GM19351 (cell line): ENCODE data around the gene GPR119.
"Not testable (repeated sequence)": the region's sequence is repeated elsewhere in the genome, so short reads cannot be mapped to it uniquely, and the experiment has no call there.

Source experiments
- ATAC-seq: cut with Tn5 transposase; IDR thresholded peaks from one replicate; pipeline ENCODE4 v1.9.1; 2021; ENCODE audit warnings: mild to moderate bottlenecking, moderate library complexity; ENCODE audit not compliant: unreplicated experiment

GPR119 gene

DNA sequence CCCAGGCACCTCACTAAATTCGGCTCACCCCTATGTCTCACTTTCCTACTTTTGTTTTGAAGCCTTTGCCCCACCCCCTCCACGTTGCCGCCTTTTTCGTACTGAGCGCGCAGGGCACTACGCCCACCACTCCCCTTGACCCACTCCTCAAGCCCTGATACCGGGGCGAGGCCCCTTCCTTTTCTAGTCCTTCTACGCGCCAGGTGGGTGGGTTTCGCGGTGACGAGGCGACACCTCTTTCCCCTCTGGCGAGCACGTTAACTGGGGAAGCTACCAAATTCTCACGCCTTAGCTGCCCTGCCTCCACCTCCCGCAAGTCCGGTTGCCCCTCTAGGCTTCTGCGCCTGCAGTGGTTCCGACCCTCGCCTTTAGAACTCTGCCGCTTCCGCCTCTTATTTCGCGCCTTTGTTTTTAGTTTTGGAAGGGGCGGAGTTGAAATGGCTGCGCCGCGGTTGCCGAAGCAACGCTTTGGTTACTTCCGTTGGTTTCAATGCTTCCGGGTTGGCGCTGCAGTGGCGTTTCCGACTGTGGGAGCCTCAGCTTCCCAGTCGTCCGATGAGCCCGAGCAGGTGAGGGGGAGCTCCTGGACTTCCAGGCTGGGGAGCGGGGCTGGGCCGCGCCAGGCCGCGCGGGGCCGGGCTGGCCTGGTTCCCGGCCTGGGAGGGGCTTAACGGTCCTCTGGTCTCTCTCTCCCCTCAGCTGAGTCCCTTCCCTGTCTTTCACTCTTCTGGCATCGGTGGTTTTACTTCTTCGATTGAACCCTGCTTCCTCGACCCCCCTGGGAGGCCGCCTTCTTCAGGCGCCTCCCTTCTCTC, 45.9 kb downstream of the GPR119 start, which contains the start of gene SLC25A14:
TSS of gene SLC25A14 (plus strand) at position 512 of the 815 bp plus-strand sequence. CDS start 360 bp downstream, outside the sequence.
- peak; percentile 98 for ATAC-seq

DNA sequence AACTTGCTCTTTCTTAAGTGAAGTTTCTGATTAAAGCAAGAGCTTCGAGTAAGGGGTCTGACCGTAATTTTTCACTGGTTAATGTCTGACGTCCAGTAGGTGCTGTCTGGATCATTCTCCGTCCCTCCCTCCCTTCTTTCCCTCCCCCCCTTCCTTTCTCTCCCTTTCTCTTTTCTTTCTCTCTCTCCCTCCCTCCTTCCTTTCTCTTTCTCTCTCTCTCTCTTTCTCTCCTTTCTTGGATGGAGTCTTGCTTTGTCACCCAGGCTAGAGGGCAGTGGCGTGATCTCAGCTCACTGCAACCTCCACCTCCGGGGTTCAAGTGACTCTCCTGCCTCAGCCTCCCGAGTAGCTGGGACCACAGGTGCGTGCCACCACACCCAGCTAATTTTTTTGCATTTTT, 46.6 kb downstream of the GPR119 start:
- not testable (repeated sequence) for ATAC-seq

DNA sequence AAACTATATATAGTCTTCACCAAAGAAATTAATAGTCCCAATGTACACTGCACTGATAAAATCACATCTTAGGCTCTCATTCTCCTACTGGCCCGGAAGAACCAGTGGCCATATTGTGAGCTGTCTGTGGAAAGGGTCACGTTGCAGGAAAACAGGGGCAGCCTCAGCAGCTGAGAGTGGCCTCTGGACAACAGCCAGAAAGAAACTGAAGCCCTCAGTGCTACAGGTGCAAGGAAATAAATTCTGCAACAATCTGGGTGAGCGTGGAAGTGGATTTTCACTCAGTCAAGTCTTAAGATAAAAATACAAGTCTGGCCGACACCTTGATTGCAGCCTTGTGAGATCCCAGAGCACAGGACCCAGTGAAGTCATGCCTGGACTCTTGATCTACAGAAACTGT, 48.9 kb downstream of the GPR119 start:
- no peak for ATAC-seq
